ENCODE data around the gene ACAA1. TPM values are rescaled to one million over a fixed set of nuclear protein-coding genes. Genes with fewer than 3 reads are reported as not detected.

Gene ACAA1
- polyA plus RNA-seq, 1 donor = 96.2 TPM

DNA sequence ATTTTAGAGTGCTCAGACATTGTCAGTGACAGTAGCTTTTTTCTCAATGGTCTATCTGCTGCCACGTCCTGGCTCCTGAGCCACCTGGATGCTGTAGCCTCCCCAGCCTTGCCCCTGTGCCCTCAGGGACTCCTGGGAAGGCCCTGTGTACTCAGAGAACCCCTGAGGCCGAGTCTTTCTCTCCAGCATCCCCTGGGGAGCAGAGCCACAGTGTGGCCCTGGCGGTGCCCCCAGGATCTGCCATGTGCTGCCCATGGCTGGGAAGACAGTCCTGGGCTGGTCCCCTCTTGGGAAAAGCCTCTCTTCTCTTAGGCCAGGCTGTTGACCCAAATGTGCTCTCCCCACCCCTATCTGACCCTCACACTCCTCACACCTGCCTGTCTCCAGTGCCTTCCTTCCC, 6.6 kb upstream of the ACAA1 start:
- DNase-seq = no peak
- no peak overlapping the region for H3K4me3 ChIP-seq (ENCODE audit: low read length)
- no peaks in the 10 kb centered on the region for H3K9me3 ChIP-seq (ENCODE audit: control insufficient read depth, low read depth, low read length)
- peaks cover 20% of the 10 kb centered on the region for H3K36me3 ChIP-seq (ENCODE audit: control insufficient read depth, insufficient read depth, low read length)
- H3K27ac ChIP-seq (ENCODE audit: low read length) = no peak overlapping the region
- H3K27me3 ChIP-seq (ENCODE audit: control insufficient read depth, insufficient read depth, low read length) = no peaks in the 10 kb centered on the region
- peaks cover 8% of the 10 kb centered on the region for H3K4me1 ChIP-seq (ENCODE audit: control insufficient read depth, insufficient read depth, low read length)
- no CpG with 5 or more reads among the region's 3 CpGs for WGBS (ENCODE audit: insufficient coverage, low lambda C conversion rate)

GRCh38 chr3:38142959-38143358, 6.0 kb upstream of the ACAA1 start:
- H3K9me3 ChIP-seq (ENCODE audit: control insufficient read depth, low read depth, low read length) = no peaks in the 10 kb centered on the region
- DNase-seq = no peak
- H3K36me3 ChIP-seq (ENCODE audit: control insufficient read depth, insufficient read depth, low read length) = peaks cover 20% of the 10 kb centered on the region
- no peaks in the 10 kb centered on the region for H3K27me3 ChIP-seq (ENCODE audit: control insufficient read depth, insufficient read depth, low read length)
- no CpG with 5 or more reads among the region's 1 CpG for WGBS (ENCODE audit: insufficient coverage, low lambda C conversion rate)
- peaks cover 10% of the 10 kb centered on the region for H3K4me1 ChIP-seq (ENCODE audit: control insufficient read depth, insufficient read depth, low read length)
- H3K4me3 ChIP-seq (ENCODE audit: low read length) = no peak overlapping the region
- no peak overlapping the region for H3K27ac ChIP-seq (ENCODE audit: low read length)

DNA sequence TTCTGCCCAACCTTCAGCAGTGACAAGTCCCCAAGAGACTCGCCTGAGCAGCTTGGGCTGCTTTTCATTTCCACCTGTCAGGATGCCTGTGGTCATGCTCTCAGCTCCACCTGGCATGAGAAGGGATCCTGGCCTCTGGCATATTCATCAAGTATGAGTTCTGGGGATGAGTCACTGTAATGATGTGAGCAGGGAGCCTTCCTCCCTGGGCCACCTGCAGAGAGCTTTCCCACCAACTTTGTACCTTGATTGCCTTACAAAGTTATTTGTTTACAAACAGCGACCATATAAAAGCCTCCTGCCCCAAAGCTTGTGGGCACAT, 5.0 kb upstream of the ACAA1 start:
- no peak for DNase-seq
- H3K36me3 ChIP-seq (ENCODE audit: control insufficient read depth, insufficient read depth, low read length) = peaks cover 20% of the 10 kb centered on the region
- no peaks in the 10 kb centered on the region for H3K9me3 ChIP-seq (ENCODE audit: control insufficient read depth, low read depth, low read length)
- no peak overlapping the region for H3K27ac ChIP-seq (ENCODE audit: low read length)
- H3K4me1 ChIP-seq (ENCODE audit: control insufficient read depth, insufficient read depth, low read length) = peaks cover 14% of the 10 kb centered on the region
- no peak overlapping the region for H3K4me3 ChIP-seq (ENCODE audit: low read length)
- H3K27me3 ChIP-seq (ENCODE audit: control insufficient read depth, insufficient read depth, low read length) = no peaks in the 10 kb centered on the region
- no CpG with 5 or more reads among the region's 2 CpGs for WGBS (ENCODE audit: insufficient coverage, low lambda C conversion rate)

DNA sequence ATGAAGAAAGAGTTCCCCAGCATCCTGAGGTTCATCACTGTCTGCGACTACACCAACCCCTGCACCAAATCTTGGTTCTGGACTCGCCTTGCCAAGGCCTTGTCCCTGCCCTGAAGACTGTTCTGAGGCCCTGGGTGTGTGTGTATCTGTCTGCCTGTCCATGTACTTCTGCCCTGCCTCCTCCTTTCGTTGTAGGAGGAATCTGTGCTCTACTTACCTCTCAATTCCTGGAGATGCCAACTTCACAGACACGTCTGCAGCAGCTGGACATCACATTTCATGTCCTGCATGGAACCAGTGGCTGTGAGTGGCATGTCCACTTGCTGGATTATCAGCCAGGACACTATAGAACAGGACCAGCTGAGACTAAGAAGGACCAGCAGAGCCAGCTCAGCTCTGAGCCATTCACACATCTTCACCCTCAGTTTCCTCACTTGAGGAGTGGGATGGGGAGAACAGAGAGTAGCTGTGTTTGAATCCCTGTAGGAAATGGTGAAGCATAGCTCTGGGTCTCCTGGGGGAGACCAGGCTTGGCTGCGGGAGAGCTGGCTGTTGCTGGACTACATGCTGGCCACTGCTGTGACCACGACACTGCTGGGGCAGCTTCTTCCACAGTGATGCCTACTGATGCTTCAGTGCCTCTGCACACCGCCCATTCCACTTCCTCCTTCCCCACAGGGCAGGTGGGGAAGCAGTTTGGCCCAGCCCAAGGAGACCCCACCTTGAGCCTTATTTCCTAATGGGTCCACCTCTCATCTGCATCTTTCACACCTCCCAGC, 4.4 kb upstream of the ACAA1 start:
- H3K9me3 ChIP-seq (ENCODE audit: control insufficient read depth, low read depth, low read length) = no peaks in the 10 kb centered on the region
- H3K4me1 ChIP-seq (ENCODE audit: control insufficient read depth, insufficient read depth, low read length) = peaks cover 14% of the 10 kb centered on the region
- H3K27ac ChIP-seq (ENCODE audit: low read length) = no peak overlapping the region
- no peak for DNase-seq
- no CpG with 5 or more reads among the region's 7 CpGs for WGBS (ENCODE audit: insufficient coverage, low lambda C conversion rate)
- peaks cover 20% of the 10 kb centered on the region for H3K36me3 ChIP-seq (ENCODE audit: control insufficient read depth, insufficient read depth, low read length)
- H3K27me3 ChIP-seq (ENCODE audit: control insufficient read depth, insufficient read depth, low read length) = no peaks in the 10 kb centered on the region
- H3K4me3 ChIP-seq (ENCODE audit: low read length) = no peak overlapping the region

GRCh38 chr3:38140326-38141172, 3.6 kb upstream of the ACAA1 start:
- H3K27ac ChIP-seq (ENCODE audit: low read length) = no peak overlapping the region
- no peaks in the 10 kb centered on the region for H3K27me3 ChIP-seq (ENCODE audit: control insufficient read depth, insufficient read depth, low read length)
- peaks cover 20% of the 10 kb centered on the region for H3K36me3 ChIP-seq (ENCODE audit: control insufficient read depth, insufficient read depth, low read length)
- no peak overlapping the region for H3K4me3 ChIP-seq (ENCODE audit: low read length)
- no peaks in the 10 kb centered on the region for H3K9me3 ChIP-seq (ENCODE audit: control insufficient read depth, low read depth, low read length)
- peaks cover 14% of the 10 kb centered on the region for H3K4me1 ChIP-seq (ENCODE audit: control insufficient read depth, insufficient read depth, low read length)
- no peak for DNase-seq
- WGBS (ENCODE audit: insufficient coverage, low lambda C conversion rate) = no CpG with 5 or more reads among the region's 13 CpGs

GRCh38 chr3:38139652-38140051, 2.7 kb upstream of the ACAA1 start:
- Histone ChIP-seq H3K4me3 (ENCODE audit: low read length) (peak overlapping the region; percentile 75), H3K9me3 (ENCODE audit: control insufficient read depth, low read depth, low read length) (no peaks in the 10 kb centered on the region), H3K4me1 (ENCODE audit: control insufficient read depth, insufficient read depth, low read length) (peaks cover 19% of the 10 kb centered on the region), H3K36me3 (ENCODE audit: control insufficient read depth, insufficient read depth, low read length) (peaks cover 20% of the 10 kb centered on the region), H3K27me3 (ENCODE audit: control insufficient read depth, insufficient read depth, low read length) (no peaks in the 10 kb centered on the region), H3K27ac (ENCODE audit: low read length) (no peak overlapping the region)
- WGBS (ENCODE audit: insufficient coverage, low lambda C conversion rate) = no CpG with 5 or more reads among the region's 7 CpGs
- DNase-seq = no peak

GRCh38 chr3:38139191-38139590, 2.3 kb upstream of the ACAA1 start:
- H3K27ac ChIP-seq (ENCODE audit: low read length) = peak overlapping the region; percentile 86
- DNase-seq = no peak
- no CpG with 5 or more reads among the region's 8 CpGs for WGBS (ENCODE audit: insufficient coverage, low lambda C conversion rate)
- H3K27me3 ChIP-seq (ENCODE audit: control insufficient read depth, insufficient read depth, low read length) = no peaks in the 10 kb centered on the region
- H3K4me3 ChIP-seq (ENCODE audit: low read length) = peak overlapping the region; percentile 75
- H3K4me1 ChIP-seq (ENCODE audit: control insufficient read depth, insufficient read depth, low read length) = peaks cover 24% of the 10 kb centered on the region
- peaks cover 23% of the 10 kb centered on the region for H3K36me3 ChIP-seq (ENCODE audit: control insufficient read depth, insufficient read depth, low read length)
- H3K9me3 ChIP-seq (ENCODE audit: control insufficient read depth, low read depth, low read length) = no peaks in the 10 kb centered on the region

GRCh38 chr3:38138349-38139190, 1.6 kb upstream of the ACAA1 start, which contains the start of gene MYD88:
MYD88 (plus strand) TSS chr3:38138661; CDS start chr3:38138701, 40 bp downstream.
- Histone ChIP-seq H3K27ac (ENCODE audit: low read length) (peak within 1 kb of the TSS; percentile 86), H3K9me3 (ENCODE audit: control insufficient read depth, low read depth, low read length) (no peaks in the 10 kb centered on the region), H3K36me3 (ENCODE audit: control insufficient read depth, insufficient read depth, low read length) (peaks cover 28% of the 10 kb centered on the region), H3K27me3 (ENCODE audit: control insufficient read depth, insufficient read depth, low read length) (no peaks in the 10 kb centered on the region), H3K4me1 (ENCODE audit: control insufficient read depth, insufficient read depth, low read length) (peaks cover 30% of the 10 kb centered on the region), H3K4me3 (ENCODE audit: low read length) (peak within 1 kb of the TSS; percentile 75)
- no CpG with 5 or more reads among the region's 65 CpGs for WGBS (ENCODE audit: insufficient coverage, low lambda C conversion rate)
- peak; percentile 59 to 88 for DNase-seq

DNA sequence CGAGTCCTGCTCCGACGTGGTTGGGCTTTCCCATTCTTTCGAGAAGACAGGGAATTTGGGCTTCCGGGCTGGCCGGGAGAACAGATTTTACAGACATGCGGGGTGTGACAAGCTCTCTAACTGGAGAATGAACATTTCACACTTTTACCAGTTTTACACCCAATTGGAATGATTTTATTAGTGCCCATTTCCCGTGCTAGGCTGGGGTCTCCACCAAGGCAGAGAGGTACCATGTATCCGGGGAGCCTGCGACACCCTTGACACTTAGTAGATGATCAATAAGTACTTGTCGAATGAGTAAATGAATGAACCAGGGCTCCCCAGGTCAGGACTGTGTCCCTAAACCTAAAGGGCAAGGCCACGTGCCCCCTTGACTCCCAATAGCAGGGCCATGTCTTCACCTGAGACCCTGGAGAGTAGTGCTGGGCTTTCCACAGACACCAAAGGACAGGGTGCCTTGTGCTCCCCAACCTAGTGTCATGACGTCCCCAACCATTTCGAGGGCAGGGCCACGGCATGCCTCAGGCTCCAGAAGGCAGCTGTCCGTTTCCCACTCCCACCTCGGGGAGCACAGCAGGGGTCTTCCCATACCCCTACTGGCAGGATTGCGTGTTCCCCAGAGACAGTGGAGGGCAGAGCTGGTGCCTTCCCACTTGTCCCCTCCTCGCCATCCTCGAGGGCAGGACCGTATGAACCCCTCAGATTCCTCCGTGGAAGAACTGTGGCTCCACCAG, 855 bp upstream of the ACAA1 start:
- no peaks in the 10 kb centered on the region for H3K9me3 ChIP-seq (ENCODE audit: control insufficient read depth, low read depth, low read length)
- H3K27ac ChIP-seq (ENCODE audit: low read length) = peak overlapping the region; percentile 86
- peak overlapping the region; percentile 75 for H3K4me3 ChIP-seq (ENCODE audit: low read length)
- H3K4me1 ChIP-seq (ENCODE audit: control insufficient read depth, insufficient read depth, low read length) = peaks cover 38% of the 10 kb centered on the region
- WGBS (ENCODE audit: insufficient coverage, low lambda C conversion rate) = no CpG with 5 or more reads among the region's 22 CpGs
- DNase-seq = no peak
- peaks cover 33% of the 10 kb centered on the region for H3K36me3 ChIP-seq (ENCODE audit: control insufficient read depth, insufficient read depth, low read length)
- no peaks in the 10 kb centered on the region for H3K27me3 ChIP-seq (ENCODE audit: control insufficient read depth, insufficient read depth, low read length)

All from large intestine (tissue), 3 donors.